Subcutaneous adipose tissue (tissue), 4 donors: ENCODE data around the gene LCA5L. TPM values are rescaled to one million over a fixed set of nuclear protein-coding genes. Genes with fewer than 3 reads are reported as not detected.

Experiments
- CTCF ChIP-seq: fragments of 450-650 bp; IDR thresholded peaks from one replicate; pipeline ENCODE4 v1.5.1; 2016; ENCODE audit warnings: low read depth, mild to moderate bottlenecking, control low read depth, antibody characterized with exemption, moderate library complexity
- total RNA-seq, 4 donors: library from RNA; depleted of rRNA; stranded (reverse); fragments of >200 nt; gene quantifications; one replicate each; pipeline ENCODE4 v1.1.0, GENCODE V29; 2016

The LCA5L gene
- total RNA-seq, 4 donors from 2014 or later: 0.33 to 2.1 (median 0.50) TPM

- no peak for TF ChIP-seq CTCF
These were observed 6.0 kb upstream of the LCA5L start, which contains the start of gene SH3BGR for GRCh38 chr21:39451332-39452206. SH3BGR (plus strand) TSS chr21:39451970; CDS start chr21:39452097, 127 bp downstream.

GRCh38 chr21:39447264-39447663 lies 1.7 kb upstream of the LCA5L start:
- TF ChIP-seq CTCF: no peak

- TF ChIP-seq CTCF: no peak
These were observed 977 bp downstream of the LCA5L start for GRCh38 chr21:39444421-39445180.

GRCh38 chr21:39441502-39442475 lies 3.8 kb downstream of the LCA5L start:
- no peak for TF ChIP-seq CTCF

GRCh38 chr21:39439232-39439631 lies 6.3 kb downstream of the LCA5L start:
- TF ChIP-seq CTCF: no peak

GRCh38 chr21:39434950-39435349 lies 10.6 kb downstream of the LCA5L start:
- no peak for TF ChIP-seq CTCF
